Measurements from ENCODE around the gene TCFL5. TPM values are rescaled to one million over a fixed set of nuclear protein-coding genes. Genes with fewer than 3 reads are reported as not detected.

The TCFL5 gene
- total RNA-seq, 1 experiment from 2014 or later = 20.4 TPM

DNA sequence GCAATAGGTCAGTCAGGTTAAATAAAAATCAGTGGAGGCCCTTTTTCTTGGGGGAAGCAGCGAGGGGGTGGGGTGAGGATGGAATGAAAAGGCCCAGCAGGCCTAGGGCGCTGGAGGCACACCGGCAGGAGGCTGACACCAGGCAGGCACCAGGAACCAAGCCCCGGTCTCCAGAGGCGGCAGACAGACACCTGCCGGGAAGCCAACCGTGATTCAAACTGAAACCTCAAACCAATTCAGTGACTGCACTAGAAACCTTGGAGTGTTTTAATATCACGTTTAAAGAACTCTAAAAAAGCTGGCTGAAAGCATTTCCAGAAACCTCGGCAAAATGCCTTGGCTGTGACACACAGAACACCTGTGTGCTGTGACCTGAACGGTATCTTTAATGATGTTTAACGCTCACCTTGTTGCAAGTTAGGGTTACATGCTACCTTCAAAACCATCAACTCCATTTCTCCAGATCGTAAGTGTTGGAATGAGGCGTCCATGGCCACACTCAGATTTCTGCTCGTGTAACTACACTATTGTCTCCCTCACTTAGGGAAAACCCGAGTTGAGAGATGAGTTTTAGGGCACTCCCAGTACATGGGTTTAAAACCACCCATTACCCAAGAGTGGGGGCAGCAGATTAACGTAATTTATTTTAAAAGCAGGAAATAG, 37.5 kb upstream of the TCFL5 start (continued):
- TF ChIP-seq NR1H2 (CRISPR knock-in tag; IDR thresholded peaks at IDR 0.05) = no peak
- TF ChIP-seq SOX15 (CRISPR knock-in tag; IDR thresholded peaks at IDR 0.05) = no peak
- TF ChIP-seq, protein P1, sequence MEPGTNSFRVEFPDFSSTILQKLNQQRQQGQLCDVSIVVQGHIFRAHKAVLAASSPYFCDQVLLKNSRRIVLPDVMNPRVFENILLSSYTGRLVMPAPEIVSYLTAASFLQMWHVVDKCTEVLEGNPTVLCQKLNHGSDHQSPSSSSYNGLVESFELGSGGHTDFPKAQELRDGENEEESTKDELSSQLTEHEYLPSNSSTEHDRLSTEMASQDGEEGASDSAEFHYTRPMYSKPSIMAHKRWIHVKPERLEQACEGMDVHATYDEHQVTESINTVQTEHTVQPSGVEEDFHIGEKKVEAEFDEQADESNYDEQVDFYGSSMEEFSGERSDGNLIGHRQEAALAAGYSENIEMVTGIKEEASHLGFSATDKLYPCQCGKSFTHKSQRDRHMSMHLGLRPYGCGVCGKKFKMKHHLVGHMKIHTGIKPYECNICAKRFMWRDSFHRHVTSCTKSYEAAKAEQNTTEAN (CRISPR knock-in tag; IDR thresholded peaks at IDR 0.05) = no peak
- TF ChIP-seq, protein P2, sequence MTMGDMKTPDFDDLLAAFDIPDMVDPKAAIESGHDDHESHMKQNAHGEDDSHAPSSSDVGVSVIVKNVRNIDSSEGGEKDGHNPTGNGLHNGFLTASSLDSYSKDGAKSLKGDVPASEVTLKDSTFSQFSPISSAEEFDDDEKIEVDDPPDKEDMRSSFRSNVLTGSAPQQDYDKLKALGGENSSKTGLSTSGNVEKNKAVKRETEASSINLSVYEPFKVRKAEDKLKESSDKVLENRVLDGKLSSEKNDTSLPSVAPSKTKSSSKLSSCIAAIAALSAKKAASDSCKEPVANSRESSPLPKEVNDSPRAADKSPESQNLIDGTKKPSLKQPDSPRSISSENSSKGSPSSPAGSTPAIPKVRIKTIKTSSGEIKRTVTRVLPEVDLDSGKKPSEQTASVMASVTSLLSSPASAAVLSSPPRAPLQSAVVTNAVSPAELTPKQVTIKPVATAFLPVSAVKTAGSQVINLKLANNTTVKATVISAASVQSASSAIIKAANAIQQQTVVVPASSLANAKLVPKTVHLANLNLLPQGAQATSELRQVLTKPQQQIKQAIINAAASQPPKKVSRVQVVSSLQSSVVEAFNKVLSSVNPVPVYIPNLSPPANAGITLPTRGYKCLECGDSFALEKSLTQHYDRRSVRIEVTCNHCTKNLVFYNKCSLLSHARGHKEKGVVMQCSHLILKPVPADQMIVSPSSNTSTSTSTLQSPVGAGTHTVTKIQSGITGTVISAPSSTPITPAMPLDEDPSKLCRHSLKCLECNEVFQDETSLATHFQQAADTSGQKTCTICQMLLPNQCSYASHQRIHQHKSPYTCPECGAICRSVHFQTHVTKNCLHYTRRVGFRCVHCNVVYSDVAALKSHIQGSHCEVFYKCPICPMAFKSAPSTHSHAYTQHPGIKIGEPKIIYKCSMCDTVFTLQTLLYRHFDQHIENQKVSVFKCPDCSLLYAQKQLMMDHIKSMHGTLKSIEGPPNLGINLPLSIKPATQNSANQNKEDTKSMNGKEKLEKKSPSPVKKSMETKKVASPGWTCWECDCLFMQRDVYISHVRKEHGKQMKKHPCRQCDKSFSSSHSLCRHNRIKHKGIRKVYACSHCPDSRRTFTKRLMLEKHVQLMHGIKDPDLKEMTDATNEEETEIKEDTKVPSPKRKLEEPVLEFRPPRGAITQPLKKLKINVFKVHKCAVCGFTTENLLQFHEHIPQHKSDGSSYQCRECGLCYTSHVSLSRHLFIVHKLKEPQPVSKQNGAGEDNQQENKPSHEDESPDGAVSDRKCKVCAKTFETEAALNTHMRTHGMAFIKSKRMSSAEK (CRISPR knock-in tag; IDR thresholded peaks at IDR 0.05; ENCODE audit: borderline replicate concordance) = no peak
- TF ChIP-seq FOXK1 (CRISPR knock-in tag; IDR thresholded peaks at IDR 0.05) = no peak
- TF ChIP-seq CTCF (IDR thresholded peaks at IDR 0.05) = no peak

- DNase-seq (ENCODE audit: low spot score) (no peak), ATAC-seq (no peak)
- H3K27ac Mint-ChIP-seq = peak overlapping the region; percentile 64
- H3K4me1 Mint-ChIP-seq = peaks cover 44% of the 10 kb centered on the region
- H3K27me3 Mint-ChIP-seq (ENCODE audit: low read depth) = no peaks in the 10 kb centered on the region
- CTCF ChIA-PET = interaction anchor here (0.6 to 2.0 kb wide), 3 partner anchors 9 to 63 kb away, joined by 3 to 5 read pairs (median 3); no protein-coding TSS in a partner anchor
- peaks cover 55% of the 10 kb centered on the region for H3K36me3 Mint-ChIP-seq
- TF ChIP-seq NFYB (CRISPR knock-in tag; conservative IDR thresholded peaks at IDR 0.05; ENCODE audit: low read depth) = no peak
- TF ChIP-seq NFATC4 (CRISPR knock-in tag; IDR thresholded peaks at IDR 0.05) = 0 out of 2 replicates have a peak, but pooled peaks have one; percentile 22
- no peak overlapping the region for H3K4me3 Mint-ChIP-seq
- no peaks in the 10 kb centered on the region for H3K9me3 Mint-ChIP-seq
- POLR2A ChIA-PET = interaction anchor here (1.0 kb wide), 2 partner anchors 35 to 83 kb away, joined by 3 read pairs; no protein-coding TSS in a partner anchor
These were observed 36.7 kb upstream of the TCFL5 start for GRCh38 chr20:62898093-62898964.

DNA sequence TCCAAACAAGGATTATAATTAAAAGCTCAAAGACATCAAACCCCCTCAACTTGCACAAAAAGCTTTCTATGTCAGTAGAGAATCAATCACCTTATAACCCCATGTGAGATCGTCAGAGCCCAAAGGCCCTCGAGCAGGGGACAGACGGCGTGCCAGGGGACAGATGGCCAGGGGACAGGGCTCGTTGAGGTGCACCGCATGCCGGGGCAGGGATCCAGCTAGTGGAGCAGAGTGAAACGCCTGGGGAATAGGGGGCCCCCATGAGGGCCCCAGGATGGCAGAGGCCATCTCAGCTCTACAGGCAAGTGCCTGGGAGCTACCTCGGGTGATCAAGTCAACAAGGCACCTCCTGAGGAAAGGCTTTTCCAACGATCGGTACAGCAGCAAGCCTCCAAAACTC, 36.0 kb upstream of the TCFL5 start:
- ChIA-PET CTCF (interaction anchor here (0.6 to 2.0 kb wide), 2 partner anchors 10 to 63 kb away, joined by 3 to 5 read pairs; no protein-coding TSS in a partner anchor), POLR2A (interaction anchor here (1.0 kb wide), 2 partner anchors 36 to 82 kb away, joined by 3 read pairs; no protein-coding TSS in a partner anchor)
- H3K9me3 Mint-ChIP-seq = no peaks in the 10 kb centered on the region
- ATAC-seq = no peak
- H3K27ac Mint-ChIP-seq = peak overlapping the region; percentile 32
- peaks cover 55% of the 10 kb centered on the region for H3K36me3 Mint-ChIP-seq
- H3K4me1 Mint-ChIP-seq = peaks cover 44% of the 10 kb centered on the region
- no peak for TF ChIP-seq MXD4 (CRISPR knock-in tag; IDR thresholded peaks at IDR 0.05; ENCODE audit: borderline replicate concordance)
- TF ChIP-seq RORB (CRISPR knock-in tag; IDR thresholded peaks at IDR 0.05) = no peak
- no peak for TF ChIP-seq ZBTB21 (CRISPR knock-in tag; IDR thresholded peaks at IDR 0.05; ENCODE audit: borderline replicate concordance)
- no peak; the same call in 1 of the 2 replicates for TF ChIP-seq EMX1 (CRISPR knock-in tag; IDR thresholded peaks at IDR 0.05)
- no peak for TF ChIP-seq ZNF416 (CRISPR knock-in tag; IDR thresholded peaks at IDR 0.05)
- TF ChIP-seq JUN (CRISPR knock-in tag; IDR thresholded peaks at IDR 0.05) = no peak
- TF ChIP-seq TEAD4 (CRISPR knock-in tag; IDR thresholded peaks at IDR 0.05) = no peak
- no peak for TF ChIP-seq NFE2L1 (CRISPR knock-in tag; IDR thresholded peaks at IDR 0.05)
- no peak for TF ChIP-seq NR1H2 (CRISPR knock-in tag; IDR thresholded peaks at IDR 0.05)
- TF ChIP-seq ERG (CRISPR knock-in tag; IDR thresholded peaks at IDR 0.05) = no peak
- TF ChIP-seq, protein P1 (CRISPR knock-in tag; IDR thresholded peaks at IDR 0.05) = no peak
- TF ChIP-seq ZNF138 (CRISPR knock-in tag; conservative IDR thresholded peaks at IDR 0.05) = no peak
- no peak for TF ChIP-seq ATF1 (CRISPR knock-in tag; IDR thresholded peaks at IDR 0.05)
- no peaks in the 10 kb centered on the region for H3K27me3 Mint-ChIP-seq (ENCODE audit: low read depth)
- no peak overlapping the region for H3K4me3 Mint-ChIP-seq
- DNase-seq (ENCODE audit: low spot score) = no peak

Data from WTC11 (cell line).